Astrocyte (in vitro differentiated cells and primary cell): ENCODE data around the gene PSMD14. TPM values are rescaled to one million over a fixed set of nuclear protein-coding genes. Genes with fewer than 3 reads are reported as not detected.

Experiments used
- DNase-seq: peaks from one replicate; pipeline ENCODE4 v3.0.0-alpha.2; 2010; ENCODE audit warnings: low read depth
- FAIRE-seq: peaks from 2 replicates; lab custom pipeline; 2011; peaks lifted over from hg19 to GRCh38; lab: Jason Lieb, UNC
- H2AFZ ChIP-seq: 2 replicates; pipeline ENCODE4 v1.6.0; 2012; ENCODE audit warnings: low read depth, low read length, inconsistent platforms
- H3K27ac ChIP-seq: 2 replicates; pipeline ENCODE4 v1.5.1; 2011; ENCODE audit warnings: low read depth, low read length, inconsistent platforms
- H3K27me3 ChIP-seq: 2 replicates; pipeline ENCODE4 v1.6.0; 2011; ENCODE audit warnings: low read length, inconsistent platforms; ENCODE audit not compliant: insufficient read depth
- H3K36me3 ChIP-seq: 2 replicates; pipeline ENCODE4 v1.5.1; 2011; ENCODE audit warnings: low read length, inconsistent platforms; ENCODE audit not compliant: insufficient read depth
- H3K4me1 ChIP-seq: 2 replicates; pipeline ENCODE4 v1.5.1; 2011; ENCODE audit warnings: low read length, inconsistent platforms; ENCODE audit not compliant: insufficient read depth
- H3K4me2 ChIP-seq: 2 replicates; pipeline ENCODE4 v1.6.0; 2012; ENCODE audit warnings: low read length, inconsistent platforms
- H3K4me3 ChIP-seq: 2 replicates; pipeline ENCODE4 v1.5.1; 2011; ENCODE audit warnings: low read depth, mild to moderate bottlenecking, low read length, inconsistent platforms; ENCODE audit not compliant: insufficient read depth
- H3K79me2 ChIP-seq: 2 replicates; pipeline ENCODE4 v1.6.0; 2012; ENCODE audit warnings: mild to moderate bottlenecking, low read length, inconsistent platforms; ENCODE audit not compliant: insufficient read depth
- H3K9ac ChIP-seq: 2 replicates; pipeline ENCODE4 v1.6.0; 2012; ENCODE audit warnings: mild to moderate bottlenecking, low read length, inconsistent platforms
- H3K9me3 ChIP-seq: 2 replicates; pipeline ENCODE4 v1.5.1; 2012; ENCODE audit warnings: low read depth, mild to moderate bottlenecking, low read length, inconsistent platforms; ENCODE audit not compliant: insufficient read depth
- H4K20me1 ChIP-seq: 2 replicates; pipeline ENCODE4 v1.6.0; 2012; ENCODE audit warnings: low read length, inconsistent platforms; ENCODE audit not compliant: insufficient read depth
- H3K27ac Mint-ChIP-seq: one replicate; pipeline ENCODE4 v1.8.0; 2021; ENCODE audit warnings: mild to moderate bottlenecking, mixed read lengths; ENCODE audit not compliant: unreplicated experiment
- H3K27me3 Mint-ChIP-seq: one replicate; pipeline ENCODE4 v1.8.0; 2021; ENCODE audit warnings: low read depth, mixed read lengths; ENCODE audit not compliant: unreplicated experiment
- H3K36me3 Mint-ChIP-seq: one replicate; pipeline ENCODE4 v1.8.0; 2021; ENCODE audit warnings: low read depth, mixed read lengths; ENCODE audit not compliant: unreplicated experiment
- H3K4me1 Mint-ChIP-seq: one replicate; pipeline ENCODE4 v1.8.0; 2021; ENCODE audit warnings: low read depth, mixed read lengths; ENCODE audit not compliant: unreplicated experiment
- H3K4me3 Mint-ChIP-seq: one replicate; pipeline ENCODE4 v1.8.0; 2021; ENCODE audit warnings: mild to moderate bottlenecking, moderate library complexity, mixed read lengths; ENCODE audit not compliant: unreplicated experiment
- H3K9me3 Mint-ChIP-seq: one replicate; pipeline ENCODE4 v1.8.0; 2021; ENCODE audit warnings: mild to moderate bottlenecking, mixed read lengths; ENCODE audit not compliant: unreplicated experiment
- CTCF ChIP-seq: IDR thresholded peaks from 2 replicates; pipeline ENCODE4 v1.5.1; 2011; ENCODE audit warnings: low read depth, mild to moderate bottlenecking, inconsistent platforms, low read length, moderate library complexity; ENCODE audit not compliant: insufficient read depth
- EZH2 ChIP-seq: IDR thresholded peaks from 2 replicates; pipeline ENCODE4 v1.6.1; 2012; ENCODE audit warnings: mild to moderate bottlenecking, low read length, inconsistent platforms; ENCODE audit not compliant: insufficient read depth
- total RNA-seq: library from RNA; stranded (reverse); gene quantifications from 2 replicates; pipeline ENCODE4 v1.2.1, GENCODE V29; 2021

Gene PSMD14
- total RNA-seq, 1 donor from 2014 or later, result 86.0 TPM

- no peak overlapping the region for H3K27ac ChIP-seq
- peaks cover 26% of the 10 kb centered on the region for H3K36me3 ChIP-seq
- Mint-ChIP-seq H3K36me3 (peaks cover 14% of the 10 kb centered on the region), H3K27me3 (no peaks in the 10 kb centered on the region), H3K4me1 (no peaks in the 10 kb centered on the region), H3K4me3 (no peak overlapping the region), H3K27ac (no peak overlapping the region), H3K9me3 (no peaks in the 10 kb centered on the region)
- FAIRE-seq (no peak), DNase-seq (no peak)
- H2AFZ ChIP-seq, result no peak overlapping the region
- no peak for TF ChIP-seq EZH2
- no peak for TF ChIP-seq CTCF
- H3K4me3 ChIP-seq, result no peak overlapping the region
- H3K9ac ChIP-seq, result no peak overlapping the region
- H3K4me1 ChIP-seq, result no peaks in the 10 kb centered on the region
- H4K20me1 ChIP-seq, result no peaks in the 10 kb centered on the region
- no peak overlapping the region for H3K4me2 ChIP-seq
- H3K79me2 ChIP-seq, result no peaks in the 10 kb centered on the region
- no peaks in the 10 kb centered on the region for H3K9me3 ChIP-seq
- H3K27me3 ChIP-seq, result no peaks in the 10 kb centered on the region
These were observed 83.7 kb downstream of the PSMD14 start for GRCh38 chr2:161391737-161392506.

GRCh38 chr2:161400076-161400475 is 91.9 kb downstream of the PSMD14 start:
- no peaks in the 10 kb centered on the region for H3K4me1 Mint-ChIP-seq

More at GRCh38 chr2:161400076-161400475, 91.9 kb downstream of the PSMD14 start:
- H3K9ac ChIP-seq, result no peak overlapping the region
- DNase-seq (no peak), FAIRE-seq (no peak)
- TF ChIP-seq CTCF (no peak), EZH2 (no peak)
- no peaks in the 10 kb centered on the region for H3K9me3 ChIP-seq
- no peak overlapping the region for H3K4me3 ChIP-seq
- H3K4me3 Mint-ChIP-seq, result no peak overlapping the region
- no peaks in the 10 kb centered on the region for H3K4me1 ChIP-seq
- no peaks in the 10 kb centered on the region for H3K27me3 Mint-ChIP-seq
- H3K27ac ChIP-seq, result no peak overlapping the region
- H3K79me2 ChIP-seq, result no peaks in the 10 kb centered on the region
- no peaks in the 10 kb centered on the region for H3K9me3 Mint-ChIP-seq
- H4K20me1 ChIP-seq, result peaks cover 3% of the 10 kb centered on the region
- no peak overlapping the region for H3K27ac Mint-ChIP-seq
- peaks cover 18% of the 10 kb centered on the region for H3K36me3 Mint-ChIP-seq
- H3K36me3 ChIP-seq, result peaks cover 22% of the 10 kb centered on the region
- H2AFZ ChIP-seq, result no peak overlapping the region
- no peaks in the 10 kb centered on the region for H3K27me3 ChIP-seq
- no peak overlapping the region for H3K4me2 ChIP-seq
